HUES48 (cell line): ENCODE results near the gene LIG1.

Experiments used
- H3K27ac ChIP-seq: one replicate; pipeline ENCODE4 v1.7.0; 2013; ENCODE audit warnings: low read depth, low read length, inconsistent platforms
- H3K27me3 ChIP-seq: 2 replicates; pipeline ENCODE4 v1.6.1; 2013; ENCODE audit warnings: mild to moderate bottlenecking, low read length; ENCODE audit not compliant: control insufficient read depth, insufficient read depth
- H3K36me3 ChIP-seq: 2 replicates; pipeline ENCODE4 v1.6.1; 2013; ENCODE audit warnings: low read length; ENCODE audit not compliant: control insufficient read depth, insufficient read depth
- H3K4me1 ChIP-seq: 2 replicates; pipeline ENCODE4 v1.6.1; 2013; ENCODE audit warnings: mild to moderate bottlenecking, low read length; ENCODE audit not compliant: control insufficient read depth, insufficient read depth
- H3K4me3 ChIP-seq: 2 replicates; pipeline ENCODE4 v1.5.1; 2013; ENCODE audit warnings: mild to moderate bottlenecking, low read depth, low read length
- H3K9ac ChIP-seq: 2 replicates; pipeline ENCODE4 v1.6.1; 2013; ENCODE audit warnings: mild to moderate bottlenecking, low read depth, low read length, moderate library complexity
- H3K9me3 ChIP-seq: 2 replicates; pipeline ENCODE4 v1.6.1; 2013; ENCODE audit warnings: low read length; ENCODE audit not compliant: control insufficient read depth, insufficient read depth

LIG1 gene

DNA sequence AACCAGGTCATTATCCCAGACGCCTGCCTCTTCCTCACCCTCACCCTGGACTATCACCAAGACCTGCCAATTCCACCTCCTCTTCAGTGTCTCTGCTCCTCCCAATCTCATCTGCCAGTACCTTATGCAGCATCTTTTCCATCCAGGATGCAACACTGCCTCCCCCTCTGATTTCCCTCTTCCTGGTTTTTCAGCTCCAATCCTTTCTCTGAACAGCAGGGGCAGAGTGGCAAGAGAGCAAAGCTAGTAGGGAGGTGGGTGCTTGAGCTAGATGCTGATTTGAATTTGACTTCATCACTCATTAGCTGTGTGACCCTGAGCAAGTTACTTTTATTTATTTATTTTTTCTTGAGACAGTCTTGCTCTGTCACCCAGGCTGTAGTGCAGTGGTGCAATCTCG lies 100.7 kb downstream of the LIG1 start:
- Histone ChIP-seq H3K4me3 (no peak overlapping the region), H3K9ac (no peak overlapping the region), H3K27ac (no peak overlapping the region), H3K27me3 (no peaks in the 10 kb centered on the region), H3K36me3 (no peaks in the 10 kb centered on the region), H3K9me3 (peaks cover 21% of the 10 kb centered on the region; the same call in 1 of the 2 replicates), H3K4me1 (no peaks in the 10 kb centered on the region)
